Panc1 (cell line): ENCODE data around the gene EPN2. TPM values are rescaled to one million over a fixed set of nuclear protein-coding genes. Genes with fewer than 3 reads are reported as not detected.

Experiments
- ATAC-seq: fragments of 200-7000 bp; cut with Tn5 transposase; 2 replicates; pipeline ENCODE4 v1.9.1; 2020; ENCODE audit warnings: mild to moderate bottlenecking, moderate library complexity
- BruUV-seq: library from RNA; stranded (reverse); fragments of 400-500 nt; replicated peaks from 2 replicates; lab custom pipeline; 2021; lab: Mats Ljungman, UMichigan
- CTCF ChIA-PET: fragments of 300-600 bp; sonication (Branson Sonifier 250); formaldehyde crosslinking; loops from one replicate; lab custom pipeline; 2022; ENCODE audit warnings: antibody characterized with exemption; lab: Charles Lee
- POLR2A ChIA-PET: fragments of 300-600 bp; sonication (Branson Sonifier 250); formaldehyde crosslinking; loops from one replicate; lab custom pipeline; 2022; ENCODE audit warnings: antibody characterized with exemption; lab: Charles Lee
- DNase-seq: peaks from one replicate; pipeline ENCODE4 v3.0.0-alpha.2; 2010; ENCODE audit warnings: low read depth, low spot score
- H3K27ac ChIP-seq: 2 replicates; pipeline ENCODE4 v1.5.1; 2011; ENCODE audit warnings: mild to moderate bottlenecking, low read length, inconsistent platforms
- H3K27me3 ChIP-seq: fragments of 200-500 bp; sonication (Bioruptor generic); 2 replicates; pipeline ENCODE4 v1.6.0; 2014; ENCODE audit warnings: low read length, inconsistent platforms; ENCODE audit not compliant: control insufficient read depth, insufficient read depth
- H3K36me3 ChIP-seq: fragments of 200-500 bp; sonication (Bioruptor generic); 2 replicates; pipeline ENCODE4 v1.5.1; 2014; ENCODE audit warnings: inconsistent platforms, mild to moderate bottlenecking, low read length, moderate library complexity; ENCODE audit not compliant: control insufficient read depth, insufficient read depth
- H3K4me1 ChIP-seq: 2 replicates; pipeline ENCODE4 v1.5.1; 2011; ENCODE audit warnings: inconsistent platforms, mild to moderate bottlenecking, low read length, moderate library complexity; ENCODE audit not compliant: control insufficient read depth, insufficient read depth
- H3K4me3 ChIP-seq, 2 experiments: 2 replicates each; pipeline ENCODE4 v1.5.1; 2011 to 2012; ENCODE audit warnings: low read depth in 2 of 2, low read length in 2 of 2, mild to moderate bottlenecking in 2 of 2, inconsistent platforms in 1 of 2, moderate library complexity in 1 of 2
- H3K9me3 ChIP-seq: fragments of 200-500 bp; sonication (Bioruptor generic); 2 replicates; pipeline ENCODE4 v1.5.1; 2014; ENCODE audit warnings: low read depth, mild to moderate bottlenecking, inconsistent platforms, low read length, moderate library complexity; ENCODE audit not compliant: control insufficient read depth, insufficient read depth
- CTCF ChIP-seq: fragments of 450-650 bp; IDR thresholded peaks from 2 replicates; pipeline ENCODE4 v1.5.1; 2017; ENCODE audit warnings: mild to moderate bottlenecking
- POLR2AphosphoS5 ChIP-seq: IDR thresholded peaks from 2 replicates; pipeline ENCODE4 v1.6.1; 2012; ENCODE audit warnings: mild to moderate bottlenecking, low read depth, low read length, moderate library complexity
- REST ChIP-seq, 2 experiments: IDR thresholded peaks; 2 replicates each; pipeline ENCODE4 v1.6.1; 2011 to 2012; ENCODE audit warnings: low read depth in 2 of 2, control low read depth in 1 of 2, low read length in 1 of 2, mild to moderate bottlenecking in 1 of 2, moderate library complexity in 1 of 2; ENCODE audit not compliant: insufficient read depth in 1 of 2
- SIN3A ChIP-seq: IDR thresholded peaks from 2 replicates; pipeline ENCODE4 v1.6.1; 2012; ENCODE audit warnings: low read depth, mild to moderate bottlenecking, low read length, moderate library complexity, borderline replicate concordance; ENCODE audit not compliant: insufficient read depth
- TCF7L2 ChIP-seq: IDR thresholded peaks from 2 replicates; pipeline ENCODE4 v1.6.1; 2011; ENCODE audit warnings: mild to moderate bottlenecking, low read depth, low read length, inconsistent platforms
- in situ Hi-C: cut with HindIII; loops from 2 replicates; pipeline ENCODE4 v1.10.0; 2016; ENCODE audit warnings: low sequenced_read_pairs, low pct_unique_long_range_greater_than_20kb
- intact Hi-C: fragments of 100-400 bp; cut with micrococcal nuclease; formaldehyde crosslinking; loops from one replicate; pipeline ENCODE4 v1.10.0; 2022; ENCODE audit not compliant: unreplicated experiment
- total RNA-seq: library from RNA; stranded (reverse); gene quantifications from one replicate; pipeline ENCODE4 v1.2.1, GENCODE V29; 2021; ENCODE audit not compliant: unreplicated experiment

EPN2 gene
- total RNA-seq, 1 experiment from 2014 or later = 35.0 TPM

GRCh38 chr17:19330271-19330670 is 93.1 kb downstream of the EPN2 start:
- POLR2A ChIA-PET = no interaction called here
- CTCF ChIA-PET = no interaction called here
- in situ Hi-C loops (no loop called here), intact Hi-C loops (no loop called here)
- TF ChIP-seq POLR2AphosphoS5 = no peak
- TF ChIP-seq REST (IDR thresholded peaks at IDR 0.05; ENCODE audit: insufficient read depth in 1 of 2, low read depth in 2 of 2, low read length in 1 of 2) = no peak
- no peak for TF ChIP-seq SIN3A
- TF ChIP-seq CTCF = no peak
- TF ChIP-seq TCF7L2 = no peak
- peaks cover 1% of the 10 kb centered on the region; the same call in 1 of the 2 replicates for H3K9me3 ChIP-seq
- H3K27me3 ChIP-seq = no peaks in the 10 kb centered on the region
- DNase-seq (no peak), ATAC-seq (no peak)
- no TSS peak for BruUV-seq
- no peak overlapping the region for H3K4me3 ChIP-seq
- H3K4me1 ChIP-seq = no peaks in the 10 kb centered on the region
- H3K27ac ChIP-seq = no peak overlapping the region
- no peaks in the 10 kb centered on the region for H3K36me3 ChIP-seq

GRCh38 chr17:19331134-19331533 is 94.0 kb downstream of the EPN2 start:
- Histone ChIP-seq H3K27ac (no peak overlapping the region), H3K4me1 (no peaks in the 10 kb centered on the region), H3K4me3 (no peak overlapping the region), H3K9me3 (no peaks in the 10 kb centered on the region), H3K36me3 (no peaks in the 10 kb centered on the region), H3K27me3 (no peaks in the 10 kb centered on the region)
- ATAC-seq (no peak), DNase-seq (no peak)
- intact Hi-C loops (no loop called here), in situ Hi-C loops (no loop called here)
- ChIA-PET POLR2A (no interaction called here), CTCF (no interaction called here)
- no TSS peak for BruUV-seq
- TF ChIP-seq TCF7L2 (no peak), REST (IDR thresholded peaks at IDR 0.05; ENCODE audit: insufficient read depth in 1 of 2, low read depth in 2 of 2, low read length in 1 of 2) (no peak), POLR2AphosphoS5 (no peak), SIN3A (no peak), CTCF (no peak)
